ENCODE results near the gene EDAR.

- TF ChIP-seq SIN3A (IDR thresholded peaks at IDR 0.05; ENCODE audit: low read depth) = no peak
- TF ChIP-seq RAD21 (IDR thresholded peaks at IDR 0.05; ENCODE audit: low read depth) = no peak
- TF ChIP-seq CTCF (IDR thresholded peaks at IDR 0.05 in 2 of 3, conservative IDR thresholded peaks at IDR 0.05 in 1 of 3; ENCODE audit: borderline replicate concordance in 1 of 3, insufficient read depth in 1 of 3, low read depth in 2 of 3, low read length in 2 of 3) = no peak
- TF ChIP-seq YY1 (IDR thresholded peaks at IDR 0.05; ENCODE audit: extremely low read depth, insufficient replicate concordance, low read depth, low read length) = no peak
- TF ChIP-seq POLR2A (IDR thresholded peaks at IDR 0.05; ENCODE audit: borderline replicate concordance, extremely low read depth, insufficient read depth, insufficient read length) = no peak
- TF ChIP-seq CEBPB (IDR thresholded peaks at IDR 0.05; ENCODE audit: low read depth) = no peak
- no peak for TF ChIP-seq SP1 (IDR thresholded peaks at IDR 0.05; ENCODE audit: low read depth)
- no peak for TF ChIP-seq POLR2AphosphoS5 (IDR thresholded peaks at IDR 0.05; ENCODE audit: low read depth, low read length)
- TF ChIP-seq MAX (IDR thresholded peaks at IDR 0.05) = no peak
- no peak for TF ChIP-seq REST (IDR thresholded peaks at IDR 0.05; ENCODE audit: low read depth)
- TF ChIP-seq EZH2 (IDR thresholded peaks at IDR 0.05) = no peak
Observed at GRCh38 chr2:108924580-108925251, 64.3 kb downstream of the EDAR start.
